Upper lobe of right lung (tissue), 1 donor: ENCODE data around the gene RIN3. TPM values are rescaled to one million over a fixed set of nuclear protein-coding genes. Genes with fewer than 3 reads are reported as not detected.

Source experiments
- ATAC-seq: fragments of 200-7000 bp; cut with Tn5 transposase; one replicate; pipeline ENCODE4 v1.9.1; 2020; ENCODE audit warnings: mild to moderate bottlenecking, moderate library complexity
- DNase-seq: peaks from one replicate; pipeline ENCODE4 v3.0.0-alpha.2; 2020
- H3K27ac ChIP-seq: fragments of 200-600 bp; one replicate; pipeline ENCODE4 v1.8.0; 2022
- H3K27me3 ChIP-seq: fragments of 200-600 bp; one replicate; pipeline ENCODE4 v1.8.0; 2022; ENCODE audit warnings: mild to moderate bottlenecking
- H3K36me3 ChIP-seq: fragments of 200-600 bp; one replicate; pipeline ENCODE4 v1.8.0; 2022
- H3K4me1 ChIP-seq: fragments of 200-600 bp; one replicate; pipeline ENCODE4 v1.8.0; 2022
- H3K4me3 ChIP-seq: fragments of 200-600 bp; one replicate; pipeline ENCODE4 v1.8.0; 2022; ENCODE audit warnings: mild to moderate bottlenecking
- H3K9me3 ChIP-seq: fragments of 200-600 bp; one replicate; pipeline ENCODE4 v1.8.0; 2022
- intact Hi-C: fragments of 100-400 bp; cut with DNase I; formaldehyde crosslinking; loops from one replicate; pipeline ENCODE4 v1.11.0; 2022
- total RNA-seq: library from RNA; stranded (reverse); fragmentation: NEBNext Ultra II Directional; extraction: Animal tissue kit (Norgen Biotek cat#: 25700); gene quantifications from one replicate; pipeline ENCODE4 v1.2.1, GENCODE V29; 2021
- TF ChIP-seq, protein P1 (sequence below): fragments of 200-600 bp; IDR thresholded peaks from one replicate; pipeline ENCODE4 v1.8.0; 2022; ENCODE audit warnings: antibody characterized with exemption
- donor health status: DM: no; HTN: yes; CAD: no; lungs with severe emphysema.

Gene RIN3
- total RNA-seq, 1 donor from 2014 or later: 56.0 TPM

GRCh38 chr14:92487513-92488133 is 26.0 kb upstream of the RIN3 start:
- ATAC-seq (peak; percentile 44), DNase-seq (no peak)
- no peaks in the 10 kb centered on the region for H3K36me3 ChIP-seq
- no peaks in the 10 kb centered on the region for H3K27me3 ChIP-seq
- peaks cover 33% of the 10 kb centered on the region for H3K4me1 ChIP-seq
- H3K4me3 ChIP-seq: no peak overlapping the region
- intact Hi-C loops: no loop called here
- no peaks in the 10 kb centered on the region for H3K9me3 ChIP-seq
- peak overlapping the region; percentile 42 for H3K27ac ChIP-seq
- TF ChIP-seq, protein P1, sequence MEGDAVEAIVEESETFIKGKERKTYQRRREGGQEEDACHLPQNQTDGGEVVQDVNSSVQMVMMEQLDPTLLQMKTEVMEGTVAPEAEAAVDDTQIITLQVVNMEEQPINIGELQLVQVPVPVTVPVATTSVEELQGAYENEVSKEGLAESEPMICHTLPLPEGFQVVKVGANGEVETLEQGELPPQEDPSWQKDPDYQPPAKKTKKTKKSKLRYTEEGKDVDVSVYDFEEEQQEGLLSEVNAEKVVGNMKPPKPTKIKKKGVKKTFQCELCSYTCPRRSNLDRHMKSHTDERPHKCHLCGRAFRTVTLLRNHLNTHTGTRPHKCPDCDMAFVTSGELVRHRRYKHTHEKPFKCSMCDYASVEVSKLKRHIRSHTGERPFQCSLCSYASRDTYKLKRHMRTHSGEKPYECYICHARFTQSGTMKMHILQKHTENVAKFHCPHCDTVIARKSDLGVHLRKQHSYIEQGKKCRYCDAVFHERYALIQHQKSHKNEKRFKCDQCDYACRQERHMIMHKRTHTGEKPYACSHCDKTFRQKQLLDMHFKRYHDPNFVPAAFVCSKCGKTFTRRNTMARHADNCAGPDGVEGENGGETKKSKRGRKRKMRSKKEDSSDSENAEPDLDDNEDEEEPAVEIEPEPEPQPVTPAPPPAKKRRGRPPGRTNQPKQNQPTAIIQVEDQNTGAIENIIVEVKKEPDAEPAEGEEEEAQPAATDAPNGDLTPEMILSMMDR: no peak

- no peak for DNase-seq
- Histone ChIP-seq H3K4me1 (peaks cover 33% of the 10 kb centered on the region), H3K36me3 (no peaks in the 10 kb centered on the region), H3K9me3 (no peaks in the 10 kb centered on the region), H3K27me3 (no peaks in the 10 kb centered on the region), H3K27ac (peak overlapping the region; percentile 58), H3K4me3 (no peak overlapping the region)
- TF ChIP-seq, protein P1: no peak
- intact Hi-C loops: no loop called here
- ATAC-seq: no peak
These were observed 24.0 kb upstream of the RIN3 start for GRCh38 chr14:92489394-92490238.

- Histone ChIP-seq H3K27me3 (no peaks in the 10 kb centered on the region), H3K36me3 (no peaks in the 10 kb centered on the region), H3K27ac (peak overlapping the region; percentile 58), H3K9me3 (no peaks in the 10 kb centered on the region), H3K4me1 (peaks cover 33% of the 10 kb centered on the region), H3K4me3 (no peak overlapping the region)
- DNase-seq (no peak), ATAC-seq (peak; percentile 11)
- TF ChIP-seq, protein P1: no peak
- intact Hi-C loops: no loop called here
These were observed 23.2 kb upstream of the RIN3 start for GRCh38 chr14:92490239-92490959.

- H3K27ac ChIP-seq: no peak overlapping the region
- H3K4me1 ChIP-seq: peaks cover 31% of the 10 kb centered on the region
- H3K36me3 ChIP-seq: no peaks in the 10 kb centered on the region
- H3K4me3 ChIP-seq: no peak overlapping the region
- H3K9me3 ChIP-seq: no peaks in the 10 kb centered on the region
- intact Hi-C loops: no loop called here
- ATAC-seq: no peak
- DNase-seq: no peak
- H3K27me3 ChIP-seq: no peaks in the 10 kb centered on the region
- TF ChIP-seq, protein P1: no peak
These were observed 21.8 kb upstream of the RIN3 start for GRCh38 chr14:92491782-92492181.

GRCh38 chr14:92492258-92492657 is 21.3 kb upstream of the RIN3 start:
- ATAC-seq (peak; percentile 73), DNase-seq (no peak)
- H3K9me3 ChIP-seq: no peaks in the 10 kb centered on the region
- H3K27me3 ChIP-seq: no peaks in the 10 kb centered on the region
- no peak overlapping the region for H3K4me3 ChIP-seq
- TF ChIP-seq, protein P1: no peak
- intact Hi-C loops: no loop called here
- H3K27ac ChIP-seq: no peak overlapping the region
- H3K4me1 ChIP-seq: peaks cover 26% of the 10 kb centered on the region
- no peaks in the 10 kb centered on the region for H3K36me3 ChIP-seq
